IMR-90 (cell line): ENCODE data around the gene SLC43A2. TPM values are rescaled to one million over a fixed set of nuclear protein-coding genes. Genes with fewer than 3 reads are reported as not detected.

Source experiments
- ATAC-seq: fragments of 200-7000 bp; cut with Tn5 transposase; 2 replicates; pipeline ENCODE4 v1.9.1; 2020; ENCODE audit warnings: low read depth, mild to moderate bottlenecking, moderate library complexity
- BruUV-seq: library from RNA; stranded (reverse); fragments of 400-500 nt; replicated peaks from 2 replicates; lab custom pipeline; 2021; lab: Mats Ljungman, UMichigan
- CTCF ChIA-PET: fragments of 300-600 bp; formaldehyde crosslinking; extraction: SDS; loops from one replicate; lab custom pipeline; 2021; ENCODE audit warnings: antibody characterized with exemption; lab: Yijun Ruan, JAX
- POLR2A ChIA-PET: fragments of 300-600 bp; sonication (Branson Sonifier 250); formaldehyde crosslinking; loops from one replicate; lab custom pipeline; 2022; ENCODE audit warnings: antibody characterized with exemption; ENCODE audit not compliant: unreplicated experiment; lab: Charles Lee
- DNase-seq: peaks from one replicate; pipeline ENCODE4 v3.0.0; 2013
- H2AFZ ChIP-seq: replicated peaks from 2 replicates; pipeline ENCODE3; 2013; ENCODE audit warnings: low read length, mild to moderate bottlenecking; ENCODE audit not compliant: poor library complexity
- H2AK5ac ChIP-seq: 2 replicates; pipeline ENCODE4 v1.6.1; 2013; ENCODE audit warnings: low read depth, low read length, inconsistent platforms
- H2AK9ac ChIP-seq: replicated peaks from 2 replicates; pipeline ENCODE3; 2013; ENCODE audit warnings: mild to moderate bottlenecking, low read depth, low read length, moderate library complexity; ENCODE audit not compliant: poor library complexity
- H2BK120ac ChIP-seq: 2 replicates; pipeline ENCODE4 v1.6.1; 2013; ENCODE audit warnings: low read depth, low read length, inconsistent platforms
- H2BK15ac ChIP-seq: 3 replicates; pipeline ENCODE4 v1.6.1; 2013; ENCODE audit warnings: low read depth, low read length, inconsistent platforms
- H2BK20ac ChIP-seq: 2 replicates; pipeline ENCODE4 v1.6.1; 2013; ENCODE audit warnings: low read depth, mild to moderate bottlenecking, inconsistent platforms, low read length, moderate library complexity
- H2BK5ac ChIP-seq: 2 replicates; pipeline ENCODE4 v1.6.1; 2013; ENCODE audit warnings: mild to moderate bottlenecking, low read depth, low read length, inconsistent platforms; ENCODE audit not compliant: poor library complexity, severe bottlenecking
- H3K14ac ChIP-seq: replicated peaks from 2 replicates; pipeline ENCODE4 v1.6.1; 2013; ENCODE audit warnings: low read depth, low read length, inconsistent platforms
- H3K18ac ChIP-seq: 2 replicates; pipeline ENCODE4 v1.6.1; 2013; ENCODE audit warnings: low read depth, low read length, control low read depth
- H3K23ac ChIP-seq: 2 replicates; pipeline ENCODE4 v1.6.1; 2013; ENCODE audit warnings: low read depth, low read length, inconsistent platforms
- H3K27ac ChIP-seq: 2 replicates; pipeline ENCODE4 v1.5.1; 2013; ENCODE audit warnings: mild to moderate bottlenecking, control low read depth, low read length; ENCODE audit not compliant: insufficient read depth
- H3K27me3 ChIP-seq: 2 replicates; pipeline ENCODE4 v1.6.1; 2013; ENCODE audit warnings: low read length; ENCODE audit not compliant: control insufficient read depth, insufficient read depth
- H3K36me3 ChIP-seq: 2 replicates; pipeline ENCODE4 v1.6.1; 2013; ENCODE audit warnings: low read length, mixed read lengths; ENCODE audit not compliant: control insufficient read depth, insufficient read depth
- H3K4ac ChIP-seq: 2 replicates; pipeline ENCODE4 v1.6.1; 2013; ENCODE audit warnings: low read depth, low read length, inconsistent platforms
- H3K4me1 ChIP-seq: 2 replicates; pipeline ENCODE4 v1.6.1; 2013; ENCODE audit warnings: low read length, mixed read lengths; ENCODE audit not compliant: control insufficient read depth, insufficient read depth
- H3K4me2 ChIP-seq: 2 replicates; pipeline ENCODE4 v1.6.1; 2013; ENCODE audit warnings: low read depth, mild to moderate bottlenecking, control low read depth, low read length, moderate library complexity
- H3K4me3 ChIP-seq: 2 replicates; pipeline ENCODE4 v1.5.1; 2013; ENCODE audit warnings: low read depth, mild to moderate bottlenecking, control low read depth, low read length, moderate library complexity; ENCODE audit not compliant: insufficient read depth
- H3K56ac ChIP-seq: 2 replicates; pipeline ENCODE4 v1.6.1; 2013; ENCODE audit warnings: low read length, inconsistent platforms; ENCODE audit not compliant: insufficient read depth; ENCODE audit errors: extremely low read depth
- H3K79me1 ChIP-seq, 2 experiments: 2 replicates each; pipeline ENCODE4 v1.6.1; 2013; ENCODE audit warnings: low read length in 2 of 2, inconsistent platforms in 1 of 2, low read depth in 1 of 2
- H3K9ac ChIP-seq: 2 replicates; pipeline ENCODE4 v1.6.1; 2013; ENCODE audit warnings: low read depth, low read length, control low read depth
- H3K9me1 ChIP-seq: 2 replicates; pipeline ENCODE4 v1.6.1; 2013; ENCODE audit warnings: low read length, inconsistent platforms; ENCODE audit not compliant: insufficient read depth
- H3K9me3 ChIP-seq: 2 replicates; pipeline ENCODE4 v1.6.1; 2013; ENCODE audit warnings: low read length; ENCODE audit not compliant: control insufficient read depth, insufficient read depth
- H4K20me1 ChIP-seq: 2 replicates; pipeline ENCODE4 v1.6.1; 2013; ENCODE audit warnings: low read length, inconsistent platforms; ENCODE audit not compliant: insufficient read depth
- H4K5ac ChIP-seq: 2 replicates; pipeline ENCODE4 v1.6.1; 2013; ENCODE audit warnings: mild to moderate bottlenecking, low read depth, low read length, control low read depth
- H4K8ac ChIP-seq, 2 experiments: 2 replicates each; pipeline ENCODE4 v1.6.1; 2013; ENCODE audit warnings: low read depth in 2 of 2, low read length in 2 of 2, control low read depth in 1 of 2, inconsistent platforms in 1 of 2
- H4K91ac ChIP-seq: 2 replicates; pipeline ENCODE4 v1.6.1; 2013; ENCODE audit warnings: low read depth, low read length, inconsistent platforms; ENCODE audit not compliant: insufficient read depth
- BHLHE40 ChIP-seq: fragments of 150-350 bp; IDR thresholded peaks from 2 replicates; pipeline ENCODE4 v1.6.1; 2016; ENCODE audit warnings: mild to moderate bottlenecking, low read depth, low read length
- CEBPB ChIP-seq: IDR thresholded peaks from 2 replicates; pipeline ENCODE4 v1.6.1; 2012; ENCODE audit warnings: low read depth, low read length, improper control_type of control experiment
- CHD1 ChIP-seq: IDR thresholded peaks from 2 replicates; pipeline ENCODE4 v1.6.1; 2012; ENCODE audit warnings: low read depth, low read length, improper control_type of control experiment
- CTCF ChIP-seq: conservative IDR thresholded peaks from 2 replicates; pipeline ENCODE4 v1.5.1; 2012; ENCODE audit warnings: mild to moderate bottlenecking, low read depth, low read length, improper control_type of control experiment
- ELK1 ChIP-seq: fragments of 150-350 bp; IDR thresholded peaks from 2 replicates; pipeline ENCODE4 v1.6.1; 2016; ENCODE audit warnings: low read depth, mild to moderate bottlenecking, low read length, moderate library complexity, borderline replicate concordance
- MAFK ChIP-seq: IDR thresholded peaks from 2 replicates; pipeline ENCODE4 v1.6.1; 2012; ENCODE audit warnings: low read depth, low read length, improper control_type of control experiment
- MAZ ChIP-seq: IDR thresholded peaks from 2 replicates; pipeline ENCODE4 v1.6.1; 2012; ENCODE audit warnings: low read depth, mild to moderate bottlenecking, low read length, improper control_type of control experiment, moderate library complexity, borderline replicate concordance
- MXI1 ChIP-seq: IDR thresholded peaks from 2 replicates; pipeline ENCODE4 v1.6.1; 2012; ENCODE audit warnings: low read depth, mild to moderate bottlenecking, low read length, moderate library complexity, borderline replicate concordance
- NFE2L2 ChIP-seq: fragments of 150-350 bp; IDR thresholded peaks from 2 replicates; pipeline ENCODE4 v1.6.1; 2016; ENCODE audit warnings: low read depth, mild to moderate bottlenecking, low read length
- POLR2A ChIP-seq: IDR thresholded peaks from 2 replicates; pipeline ENCODE4 v1.6.1; 2012; ENCODE audit warnings: mild to moderate bottlenecking, low read depth, low read length
- RAD21 ChIP-seq: IDR thresholded peaks from 2 replicates; pipeline ENCODE4 v1.6.1; 2012; ENCODE audit warnings: low read length, improper control_type of control experiment
- RCOR1 ChIP-seq: IDR thresholded peaks from 2 replicates; pipeline ENCODE4 v1.6.1; 2012; ENCODE audit warnings: mild to moderate bottlenecking, low read length, improper control_type of control experiment; ENCODE audit not compliant: insufficient replicate concordance
- SMC3 ChIP-seq: fragments of 150-350 bp; IDR thresholded peaks from 2 replicates; pipeline ENCODE4 v1.6.1; 2016; ENCODE audit warnings: low read depth, mild to moderate bottlenecking, antibody characterized with exemption, low read length, moderate library complexity
- USF2 ChIP-seq: fragments of 150-350 bp; IDR thresholded peaks from 2 replicates; pipeline ENCODE4 v1.6.1; 2017; ENCODE audit warnings: mild to moderate bottlenecking, antibody characterized with exemption, low read length, low read depth
- WGBS, 2 experiments: methylation state at CpG; one replicate each; pipeline versions ENCODE4 v1.1.5 to v1.1.7; 2013; ENCODE audit warnings: missing lambda C conversion rate in 2 of 2; ENCODE audit not compliant: insufficient read length in 1 of 2; ENCODE audit errors: extremely low coverage in 2 of 2; 5-methylcytosine and 5-hydroxymethylcytosine counted together
- dilution Hi-C: fragments of 300-500 bp; cut with HindIII; formaldehyde crosslinking; loops from one replicate; pipeline ENCODE4 v1.14.3; 2018; ENCODE audit warnings: low sequenced_read_pairs; ENCODE audit not compliant: unreplicated experiment
- in situ Hi-C: fragments of 300-500 bp; cut with MboI; formaldehyde crosslinking; loops from 3 replicates; pipeline ENCODE4 v1.14.3; 2019; ENCODE audit warnings: low sequenced_read_pairs, inconsistent platforms, mixed read lengths
- intact Hi-C: fragments of 100-400 bp; cut with micrococcal nuclease; formaldehyde crosslinking; loops from 2 replicates; pipeline ENCODE4 v1.10.0; 2022
- polyA plus RNA-seq, 3 experiments: library from polyadenylated mRNA; depleted of rRNA; stranded (reverse); fragments of >200 nt; gene quantifications; 2 replicates each; pipeline ENCODE4 v1.2.3, GENCODE V29; 2012; ENCODE audit warnings: low replicate concordance in 1 of 3
- total RNA-seq: library from RNA; depleted of rRNA; stranded (reverse); fragments of >200 nt; gene quantifications from 2 replicates; pipeline ENCODE4 v1.2.3, GENCODE V29; 2012

SLC43A2 gene
- total and polyA plus RNA-seq, 2 of the 4 experiments (the other 2 are of a cell fraction), result 3.8 to 9.0 TPM

- no peak for DNase-seq
- 91% methylated on average over 8 of the region's 22 CpGs; no CpG with 5 or more reads in 1 of the 2 experiments for WGBS, 2 experiments
- no peak for TF ChIP-seq CEBPB
- no peak for TF ChIP-seq BHLHE40
- TF ChIP-seq MXI1, result no peak
- no peak for TF ChIP-seq RAD21
- TF ChIP-seq RCOR1, result no peak
- no peak for TF ChIP-seq ELK1
- no peak for TF ChIP-seq NFE2L2
- no peak for TF ChIP-seq USF2
- TF ChIP-seq CHD1, result no peak
- TF ChIP-seq CTCF, result no peak
- TF ChIP-seq MAZ, result no peak
- TF ChIP-seq POLR2A, result no peak
- TF ChIP-seq SMC3, result no peak
- no peak for TF ChIP-seq MAFK
These were observed 22.3 kb upstream of the SLC43A2 start for GRCh38 chr17:1650731-1651558.

More at GRCh38 chr17:1650731-1651558, 22.3 kb upstream of the SLC43A2 start:
- H4K20me1 ChIP-seq, result peaks cover 24% of the 10 kb centered on the region
- H3K4ac ChIP-seq, result no peak overlapping the region
- peaks cover 14% of the 10 kb centered on the region for H3K9me1 ChIP-seq
- intact Hi-C loops (no loop called here), dilution Hi-C loops (no loop called here), in situ Hi-C loops (loop anchor here (10.0 kb wide), 1 partner anchor 134 kb away; no protein-coding TSS in a partner anchor)
- no peak overlapping the region for H3K9ac ChIP-seq
- H2BK5ac ChIP-seq, result no peak overlapping the region
- H2BK15ac ChIP-seq, result no peak overlapping the region
- H2AK5ac ChIP-seq, result no peak overlapping the region
- peak overlapping the region; percentile 72 for H2AK9ac ChIP-seq
- ChIA-PET CTCF (interaction anchor here (2.3 to 2.8 kb wide), 2 partner anchors 18 to 77 kb away, joined by 9 to 25 read pairs; no protein-coding TSS in a partner anchor), POLR2A (no interaction called here)
- H4K5ac ChIP-seq, result no peak overlapping the region
- H3K4me3 ChIP-seq, result no peak overlapping the region
- no peaks in the 10 kb centered on the region for H3K9me3 ChIP-seq
- no peak overlapping the region for H2BK120ac ChIP-seq
- no peak overlapping the region for H3K56ac ChIP-seq
- H2AFZ ChIP-seq, result peak overlapping the region; percentile 38
- H3K27ac ChIP-seq, result no peak overlapping the region
- peaks cover 48% of the 10 kb centered on the region for H3K36me3 ChIP-seq
- H3K18ac ChIP-seq, result no peak overlapping the region
- H3K23ac ChIP-seq, result 0 out of 2 replicates have a peak overlapping the region, but pooled peaks have one; percentile 20
- no peak overlapping the region for H3K14ac ChIP-seq
- H3K27me3 ChIP-seq, result no peaks in the 10 kb centered on the region
- H3K4me2 ChIP-seq, result no peak overlapping the region
- H2BK20ac ChIP-seq, result no peak overlapping the region
- TSS peak; percentile 99 for BruUV-seq
- peaks cover 8 to 12% of the 10 kb centered on the region in 2 experiments for H3K79me1 ChIP-seq
- peaks cover 17% of the 10 kb centered on the region for H3K4me1 ChIP-seq
- no peak for ATAC-seq
- no peak overlapping the region for H4K8ac ChIP-seq
- no peak overlapping the region for H4K91ac ChIP-seq
